Measurements from ENCODE around the gene EIF4B. TPM values are rescaled to one million over a fixed set of nuclear protein-coding genes. Genes with fewer than 3 reads are reported as not detected.

EIF4B gene
- total and polyA plus RNA-seq, 8 donors: 72.8 to 522 (median 418) TPM

- no peak overlapping the region for H3K4me3 ChIP-seq
- 76 to 87% methylated on average over 11 of the region's 11 CpGs for WGBS, 2 donors
- FAIRE-seq (no peak), DNase-seq (peak in 4 of 6 donors; percentile 17 to 53 (median 38)), ATAC-seq (peak in 1 of 4 donors; percentile 4)
- no peak for TF ChIP-seq CTCF (IDR thresholded peaks at IDR 0.05)
- peaks cover 0 to 12% (median 2%) of the 10 kb centered on the region in 3 donors for H3K4me1 ChIP-seq
- intact Hi-C loops (cut with DNase I): no loop called here
- no peaks in the 10 kb centered on the region for H3K27me3 ChIP-seq
- no peaks in the 10 kb centered on the region for H3K9me3 ChIP-seq
- H3K36me3 ChIP-seq: peaks cover 0 to 31% (median 8%) of the 10 kb centered on the region in 3 donors
- H3K27ac ChIP-seq: no peak overlapping the region
Measured at GRCh38 chr12:53071591-53072551, 65.6 kb downstream of the EIF4B start.

GRCh38 chr12:53073881-53074280, 67.6 kb downstream of the EIF4B start:
- 41 to 52% methylated on average over 6 of the region's 6 CpGs for WGBS, 2 donors
- ATAC-seq (peak in 3 of 4 donors; percentile 32 to 60 (median 54)), DNase-seq (peak in 1 of 6 donors; percentile 19), FAIRE-seq (no peak)
- Histone ChIP-seq H3K9me3 (no peaks in the 10 kb centered on the region), H3K27ac (no peak overlapping the region), H3K4me1 (peaks cover 6 to 30% (median 18%) of the 10 kb centered on the region in 3 donors), H3K27me3 (no peaks in the 10 kb centered on the region), H3K4me3 (no peak overlapping the region), H3K36me3 (peaks cover 0 to 31% (median 8%) of the 10 kb centered on the region in 3 donors)
- intact Hi-C loops (cut with DNase I): no loop called here
- no peak for TF ChIP-seq CTCF (IDR thresholded peaks at IDR 0.05)

GRCh38 chr12:53074283-53074998, 68.2 kb downstream of the EIF4B start:
- FAIRE-seq (no peak), DNase-seq (peak in 2 of 6 donors; percentile 15 to 50), ATAC-seq (no peak)
- Histone ChIP-seq H3K27me3 (no peaks in the 10 kb centered on the region), H3K9me3 (no peaks in the 10 kb centered on the region), H3K4me1 (peaks cover 6 to 30% (median 18%) of the 10 kb centered on the region in 3 donors), H3K36me3 (peaks cover 0 to 31% (median 8%) of the 10 kb centered on the region in 3 donors), H3K27ac (no peak overlapping the region), H3K4me3 (no peak overlapping the region)
- intact Hi-C loops (cut with DNase I): no loop called here
- WGBS, 2 donors: 83 to 85% methylated on average over 11 of the region's 11 CpGs
- no peak for TF ChIP-seq CTCF (IDR thresholded peaks at IDR 0.05)

GRCh38 chr12:53074999-53075370, 68.7 kb downstream of the EIF4B start:
- Histone ChIP-seq H3K36me3 (peaks cover 0 to 31% (median 8%) of the 10 kb centered on the region in 3 donors), H3K27me3 (no peaks in the 10 kb centered on the region), H3K4me3 (no peak overlapping the region), H3K9me3 (no peaks in the 10 kb centered on the region), H3K4me1 (peaks cover 9 to 30% (median 18%) of the 10 kb centered on the region in 3 donors), H3K27ac (no peak overlapping the region)
- FAIRE-seq: no peak
- TF ChIP-seq CTCF (IDR thresholded peaks at IDR 0.05): no peak
- DNase-seq: peak in 1 of 6 donors; percentile 12
- WGBS, 2 donors: 84 to 92% methylated on average over 3 of the region's 3 CpGs
- no peak for ATAC-seq
- intact Hi-C loops (cut with DNase I): no loop called here

Data from pancreas (tissue), 10 donors.